Measurements from ENCODE around the gene ACTR6. TPM values are rescaled to one million over a fixed set of nuclear protein-coding genes. Genes with fewer than 3 reads are reported as not detected.

ACTR6 gene
- total and polyA plus RNA-seq, 2 donors (not counting 1 experiment from before 2014, with no cell fraction given): 16.5 to 34.3 TPM

GRCh38 chr12:100189636-100190394, 10.8 kb upstream of the ACTR6 start:
- no peak overlapping the region for H2AFZ ChIP-seq (ENCODE audit: low read length)
- no peaks in the 10 kb centered on the region for H3K9me3 ChIP-seq (ENCODE audit: control insufficient read depth, insufficient read depth, low read depth, low read length)
- no peaks in the 10 kb centered on the region for H4K20me1 ChIP-seq (ENCODE audit: control insufficient read depth, extremely low read depth, insufficient read depth, low read length)
- no peaks in the 10 kb centered on the region for H3K36me3 ChIP-seq (ENCODE audit: control insufficient read depth, insufficient read depth, low read length)
- H3K4me2 ChIP-seq (ENCODE audit: extremely low read depth, insufficient read depth, low read length): no peak overlapping the region
- TF ChIP-seq CTCF (conservative IDR thresholded peaks at IDR 0.05 in 1 of 2, IDR thresholded peaks at IDR 0.05 in 1 of 2; ENCODE audit: low read depth in 1 of 2, low read length in 2 of 2): no peak
- no peak for TF ChIP-seq EZH2 (IDR thresholded peaks at IDR 0.05; ENCODE audit: low read length, missing control alignments)
- no peak overlapping the region for H3K9ac ChIP-seq (ENCODE audit: insufficient read depth, low read length)
- DNase-seq (ENCODE audit: low read depth in 2 of 2): no peak
- no peak overlapping the region for H3K27ac ChIP-seq (ENCODE audit: insufficient read depth, low read length)
- no peaks in the 10 kb centered on the region for H3K79me2 ChIP-seq (ENCODE audit: control insufficient read depth, insufficient read depth, low read length)
- H3K4me3 ChIP-seq (replicated peaks in 1 of 4; ENCODE audit: control extremely low read depth in 1 of 4, insufficient read depth in 1 of 4, low read depth in 3 of 4, low read length in 4 of 4): no peak overlapping the region
- peaks cover 5% of the 10 kb centered on the region for H3K4me1 ChIP-seq (ENCODE audit: control insufficient read depth, extremely low read depth, insufficient read depth, low read length)
- no peaks in the 10 kb centered on the region for H3K27me3 ChIP-seq (ENCODE audit: control insufficient read depth, insufficient read depth, low read length)

GRCh38 chr12:100193085-100193484, 7.5 kb upstream of the ACTR6 start:
- H3K9me3 ChIP-seq (ENCODE audit: control insufficient read depth, insufficient read depth, low read depth, low read length): no peaks in the 10 kb centered on the region
- TF ChIP-seq EZH2 (IDR thresholded peaks at IDR 0.05; ENCODE audit: low read length, missing control alignments) (no peak), CTCF (conservative IDR thresholded peaks at IDR 0.05 in 1 of 2, IDR thresholded peaks at IDR 0.05 in 1 of 2; ENCODE audit: low read depth in 1 of 2, low read length in 2 of 2) (no peak)
- H3K9ac ChIP-seq (ENCODE audit: insufficient read depth, low read length): no peak overlapping the region

DNA sequence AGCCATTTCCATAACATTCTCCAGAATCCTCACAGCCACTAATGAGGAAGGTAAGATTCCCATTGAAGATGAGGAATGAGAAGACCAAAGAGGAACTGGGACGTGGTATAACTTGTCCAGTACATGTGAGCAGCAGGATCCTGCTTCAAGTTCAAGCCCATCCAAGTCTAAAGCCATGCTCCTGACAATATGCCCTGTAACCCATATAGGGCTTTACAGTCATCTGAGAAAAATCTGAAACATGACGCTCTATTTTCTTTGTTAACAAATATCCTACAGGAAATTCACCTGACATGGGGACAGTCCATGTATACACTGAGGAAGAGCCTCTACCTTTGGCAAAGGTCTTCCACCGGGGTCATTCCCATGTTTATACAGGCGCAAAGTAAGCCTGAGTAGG, 3.1 kb upstream of the ACTR6 start:
- peaks cover 10% of the 10 kb centered on the region for H3K79me2 ChIP-seq (ENCODE audit: control insufficient read depth, insufficient read depth, low read length)
- no peak overlapping the region for H3K27ac ChIP-seq (ENCODE audit: insufficient read depth, low read length)
- no peak overlapping the region for H3K9ac ChIP-seq (ENCODE audit: insufficient read depth, low read length)
- peaks cover 2% of the 10 kb centered on the region for H3K4me1 ChIP-seq (ENCODE audit: control insufficient read depth, extremely low read depth, insufficient read depth, low read length)
- DNase-seq (ENCODE audit: low read depth in 2 of 2): no peak
- no peak overlapping the region for H2AFZ ChIP-seq (ENCODE audit: low read length)
- no peaks in the 10 kb centered on the region for H3K27me3 ChIP-seq (ENCODE audit: control insufficient read depth, insufficient read depth, low read length)
- H3K9me3 ChIP-seq (ENCODE audit: control insufficient read depth, insufficient read depth, low read depth, low read length): no peaks in the 10 kb centered on the region
- no peaks in the 10 kb centered on the region for H4K20me1 ChIP-seq (ENCODE audit: control insufficient read depth, extremely low read depth, insufficient read depth, low read length)
- no peak overlapping the region for H3K4me3 ChIP-seq (replicated peaks in 1 of 4; ENCODE audit: control extremely low read depth in 1 of 4, insufficient read depth in 1 of 4, low read depth in 3 of 4, low read length in 4 of 4)
- no peak for TF ChIP-seq EZH2 (IDR thresholded peaks at IDR 0.05; ENCODE audit: low read length, missing control alignments)
- TF ChIP-seq CTCF (conservative IDR thresholded peaks at IDR 0.05 in 1 of 2, IDR thresholded peaks at IDR 0.05 in 1 of 2; ENCODE audit: low read depth in 1 of 2, low read length in 2 of 2): no peak
- H3K36me3 ChIP-seq (ENCODE audit: control insufficient read depth, insufficient read depth, low read length): no peaks in the 10 kb centered on the region
- H3K4me2 ChIP-seq (ENCODE audit: extremely low read depth, insufficient read depth, low read length): no peak overlapping the region

More at GRCh38 chr12:100193085-100193484, 7.5 kb upstream of the ACTR6 start:
- no peaks in the 10 kb centered on the region for H3K36me3 ChIP-seq (ENCODE audit: control insufficient read depth, insufficient read depth, low read length)
- no peak for DNase-seq (ENCODE audit: low read depth in 2 of 2)
- H3K4me1 ChIP-seq (ENCODE audit: control insufficient read depth, extremely low read depth, insufficient read depth, low read length): no peaks in the 10 kb centered on the region
- H3K79me2 ChIP-seq (ENCODE audit: control insufficient read depth, insufficient read depth, low read length): no peaks in the 10 kb centered on the region
- H3K27ac ChIP-seq (ENCODE audit: insufficient read depth, low read length): no peak overlapping the region
- H3K4me3 ChIP-seq (replicated peaks in 1 of 4; ENCODE audit: control extremely low read depth in 1 of 4, insufficient read depth in 1 of 4, low read depth in 3 of 4, low read length in 4 of 4): no peak overlapping the region
- no peaks in the 10 kb centered on the region for H3K27me3 ChIP-seq (ENCODE audit: control insufficient read depth, insufficient read depth, low read length)
- no peak overlapping the region for H3K4me2 ChIP-seq (ENCODE audit: extremely low read depth, insufficient read depth, low read length)
- H4K20me1 ChIP-seq (ENCODE audit: control insufficient read depth, extremely low read depth, insufficient read depth, low read length): no peaks in the 10 kb centered on the region
- H2AFZ ChIP-seq (ENCODE audit: low read length): no peak overlapping the region
